ENCODE results near the gene NAPG.
"Not testable (repeated sequence)": the region's sequence is repeated elsewhere in the genome, so short reads cannot be mapped to it uniquely, and the experiment has no call there.

NAPG gene

GRCh38 chr18:10526561-10526949, 728 bp downstream of the NAPG start:
- DNase-seq (ENCODE audit: low read depth), result no peak
- TF ChIP-seq CTCF (IDR thresholded peaks at IDR 0.05; ENCODE audit: low read length, missing control alignments), result no peak

GRCh38 chr18:10528439-10528838, 2.6 kb downstream of the NAPG start:
- TF ChIP-seq CTCF (IDR thresholded peaks at IDR 0.05; ENCODE audit: low read length, missing control alignments), result no peak
- H3K4me3 ChIP-seq (replicated peaks; ENCODE audit: low read depth, low read length), result no peak overlapping the region
- DNase-seq (ENCODE audit: low read depth), result no peak

More at GRCh38 chr18:10526561-10526949, 728 bp downstream of the NAPG start:
- peak overlapping the region; percentile 72 for H3K4me3 ChIP-seq (replicated peaks; ENCODE audit: low read depth, low read length)

- no peak overlapping the region for H3K4me3 ChIP-seq (replicated peaks; ENCODE audit: low read depth, low read length)
- no peak for TF ChIP-seq CTCF (IDR thresholded peaks at IDR 0.05; ENCODE audit: low read length, missing control alignments)
- DNase-seq (ENCODE audit: low read depth), result no peak
These were observed 4.2 kb downstream of the NAPG start for GRCh38 chr18:10530002-10530401.

DNA sequence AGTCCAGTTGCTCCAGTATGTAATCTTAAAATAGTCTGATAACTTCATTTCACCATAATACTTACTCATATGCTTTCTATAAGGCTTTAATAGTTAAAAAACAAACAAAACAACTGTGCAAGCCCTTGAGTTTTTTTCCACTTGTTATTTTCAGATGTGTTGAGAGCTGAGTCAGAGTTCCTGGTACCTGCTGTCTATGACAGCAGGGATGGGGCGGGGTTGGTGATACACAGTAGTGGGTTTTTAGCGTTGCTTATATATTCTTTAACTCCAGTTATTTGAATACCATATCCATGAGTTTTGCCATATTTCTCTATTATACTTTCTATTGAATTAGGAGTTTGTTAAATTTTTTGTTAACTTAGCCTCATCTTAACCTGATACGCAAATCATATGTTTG, 5.0 kb downstream of the NAPG start:
- no peak for DNase-seq (ENCODE audit: low read depth)
- no peak overlapping the region for H3K4me3 ChIP-seq (replicated peaks; ENCODE audit: low read depth, low read length)
- no peak for TF ChIP-seq CTCF (IDR thresholded peaks at IDR 0.05; ENCODE audit: low read length, missing control alignments)

DNA sequence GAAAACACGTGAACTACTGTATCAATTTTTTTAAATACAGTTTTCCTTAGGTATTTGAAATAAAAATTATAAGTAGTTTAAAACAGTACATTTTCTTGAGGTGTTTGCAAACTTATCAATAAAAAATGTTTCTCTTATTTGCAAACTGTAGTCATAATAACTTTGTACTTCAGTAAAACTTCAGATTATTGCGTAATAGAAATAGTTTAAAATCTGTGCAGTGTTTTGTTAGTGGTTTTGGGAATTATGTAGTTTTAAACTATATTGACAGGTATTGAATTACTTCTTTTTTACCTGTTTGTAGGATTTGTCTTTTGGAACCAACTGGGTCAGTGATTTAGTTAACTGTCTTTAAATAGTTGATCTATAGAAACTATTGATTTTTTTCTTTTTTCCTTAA, 7.3 kb downstream of the NAPG start:
- DNase-seq (ENCODE audit: low read depth), result no peak
- no peak overlapping the region for H3K4me3 ChIP-seq (replicated peaks; ENCODE audit: low read depth, low read length)
- TF ChIP-seq CTCF (IDR thresholded peaks at IDR 0.05; ENCODE audit: low read length, missing control alignments), result no peak

DNA sequence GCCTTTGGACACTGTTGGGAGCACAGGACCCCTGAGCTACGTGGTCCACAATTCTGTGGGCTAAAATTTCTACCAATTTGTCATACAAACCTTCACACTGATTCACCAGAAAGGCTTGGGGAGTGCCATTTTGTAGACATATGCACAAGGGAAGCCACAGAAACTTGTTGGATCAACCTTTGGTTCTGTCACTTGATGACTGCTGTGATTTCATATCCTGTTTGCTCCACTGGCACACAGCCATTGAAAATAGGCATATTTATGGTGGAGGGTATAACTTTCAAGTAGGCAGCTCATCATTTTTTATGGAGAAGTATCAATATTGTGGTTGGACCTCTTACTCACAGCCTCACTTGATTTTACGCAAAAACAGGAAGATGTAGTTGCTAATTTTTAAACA, 10.5 kb downstream of the NAPG start:
- TF ChIP-seq CTCF (IDR thresholded peaks at IDR 0.05; ENCODE audit: low read length, missing control alignments), result no peak
- DNase-seq (ENCODE audit: low read depth), result no peak
- no peak overlapping the region for H3K4me3 ChIP-seq (replicated peaks; ENCODE audit: low read depth, low read length)

- DNase-seq (ENCODE audit: low read depth), result no peak
- H3K4me3 ChIP-seq (replicated peaks; ENCODE audit: low read depth, low read length), result no peak overlapping the region
- TF ChIP-seq CTCF (IDR thresholded peaks at IDR 0.05; ENCODE audit: low read length, missing control alignments), result no peak
These were observed 11.9 kb downstream of the NAPG start for GRCh38 chr18:10537765-10538164.

DNA sequence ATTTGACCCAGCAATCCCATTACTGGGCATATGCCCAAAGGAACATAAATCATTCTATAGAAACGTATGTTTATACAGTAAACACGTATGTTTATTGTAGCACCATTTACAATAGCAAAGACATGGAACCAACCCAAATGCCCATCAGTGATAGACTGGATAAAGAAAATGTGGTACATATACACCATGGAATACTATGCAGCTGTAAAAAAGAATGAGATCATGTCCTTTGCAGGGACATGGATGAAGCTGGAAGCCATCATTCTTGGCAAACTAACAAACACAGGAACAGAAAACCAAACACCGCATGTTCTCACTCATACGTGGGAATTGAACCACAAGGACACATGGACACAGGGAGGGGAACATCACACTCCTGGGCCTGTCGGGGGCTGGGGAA, 13.3 kb downstream of the NAPG start:
- not testable (repeated sequence) for DNase-seq (ENCODE audit: low read depth); H3K4me3 ChIP-seq (replicated peaks; ENCODE audit: low read depth, low read length)

Measured in fibroblast of pulmonary artery (primary cell).